HG03025 (cell line): Measurements from ENCODE around the gene SMDT1.

Source experiments
- ATAC-seq: cut with Tn5 transposase; IDR thresholded peaks from one replicate; pipeline ENCODE4 v1.9.1; 2021; ENCODE audit warnings: mild to moderate bottlenecking, moderate library complexity; ENCODE audit not compliant: unreplicated experiment, low FRiP score

The SMDT1 gene

GRCh38 chr22:42079319-42080251 lies at the start of gene SMDT1:
Gene SMDT1 (plus strand): TSS chr22:42079700. CDS start chr22:42079769, 69 bp downstream.
- ATAC-seq = peak; percentile 77

- no peak for ATAC-seq
Observed at GRCh38 chr22:42033263-42034181, 46.0 kb upstream of the SMDT1 start.

- ATAC-seq = no peak
Observed at GRCh38 chr22:42035256-42035655, 44.2 kb upstream of the SMDT1 start.

GRCh38 chr22:42039271-42039670 lies 40.2 kb upstream of the SMDT1 start:
- ATAC-seq = no peak

- ATAC-seq = no peak
Observed at GRCh38 chr22:42041784-42042183, 37.7 kb upstream of the SMDT1 start.

GRCh38 chr22:42050641-42051180 lies 28.8 kb upstream of the SMDT1 start:
- ATAC-seq = no peak

GRCh38 chr22:42052765-42053164 lies 26.7 kb upstream of the SMDT1 start:
- ATAC-seq = no peak

GRCh38 chr22:42056757-42057511 lies 22.6 kb upstream of the SMDT1 start:
- ATAC-seq = no peak

GRCh38 chr22:42060489-42060888 lies 19.0 kb upstream of the SMDT1 start:
- no peak for ATAC-seq

GRCh38 chr22:42061041-42061440 lies 18.5 kb upstream of the SMDT1 start:
- ATAC-seq = no peak

GRCh38 chr22:42062506-42063170 lies 16.9 kb upstream of the SMDT1 start:
- no peak for ATAC-seq

- ATAC-seq = no peak
Observed at GRCh38 chr22:42064629-42065028, 14.9 kb upstream of the SMDT1 start.

GRCh38 chr22:42065438-42066125 lies 13.9 kb upstream of the SMDT1 start:
- ATAC-seq = no peak

GRCh38 chr22:42066126-42066761 lies 13.3 kb upstream of the SMDT1 start:
- no peak for ATAC-seq

- no peak for ATAC-seq
Observed at GRCh38 chr22:42066937-42067336, 12.6 kb upstream of the SMDT1 start.

- ATAC-seq = no peak
Observed at GRCh38 chr22:42067671-42068251, 11.7 kb upstream of the SMDT1 start.

- no peak for ATAC-seq
Observed at GRCh38 chr22:42068291-42068690, 11.2 kb upstream of the SMDT1 start.

GRCh38 chr22:42069801-42070516 lies 9.5 kb upstream of the SMDT1 start:
- ATAC-seq = no peak
